Upper lobe of left lung (tissue), 4 donors: ENCODE data around the gene DCTPP1.

Source experiments
- CTCF ChIP-seq, 6 experiments: fragments of 450-650 bp in 4 of 6; fragments of 200-600 bp in 2 of 6; sonication (generic) in 2 of 6; IDR thresholded peaks; one replicate each; pipeline ENCODE4 v1.5.1; 2016 to 2019; ENCODE audit warnings: antibody characterized with exemption in 6 of 6
- EP300 ChIP-seq, 4 donors: sonication (generic); formaldehyde crosslinking; IDR thresholded peaks; one replicate each; pipeline ENCODE4 v1.5.1; 2017; ENCODE audit warnings: antibody characterized with exemption in 4 of 4, control low read depth in 2 of 4
- POLR2A ChIP-seq, 4 donors: fragments of 450-650 bp; IDR thresholded peaks; one replicate each; pipeline ENCODE4 v1.5.1; 2016 to 2017; ENCODE audit warnings: antibody characterized with exemption in 4 of 4, mild to moderate bottlenecking in 2 of 4
- POLR2AphosphoS5 ChIP-seq, 2 donors: sonication (generic); formaldehyde crosslinking; IDR thresholded peaks; one replicate each; pipeline ENCODE4 v1.5.1; 2017; ENCODE audit warnings: antibody characterized with exemption in 2 of 2

GRCh38 chr16:30398661-30399434 lies 31.0 kb downstream of the DCTPP1 start:
- TF ChIP-seq POLR2A (IDR thresholded peaks at IDR 0.05) (no peak), CTCF (IDR thresholded peaks at IDR 0.05) (no peak), POLR2AphosphoS5 (IDR thresholded peaks at IDR 0.05) (no peak), EP300 (IDR thresholded peaks at IDR 0.05) (no peak)
